Inflammatory macrophage treated with lipopolysaccharide for 1 hour (primary cell): ENCODE data around the gene COPZ1.

ENCODE experiments used
- DNase-seq, 2 donors: peaks; one replicate each; pipeline ENCODE4 v3.0.0-alpha.2; 2020 to 2022

COPZ1 gene

GRCh38 chr12:54398995-54399793 is 74.3 kb downstream of the COPZ1 start:
- DNase-seq, result peak; percentile 70 to 98

DNA sequence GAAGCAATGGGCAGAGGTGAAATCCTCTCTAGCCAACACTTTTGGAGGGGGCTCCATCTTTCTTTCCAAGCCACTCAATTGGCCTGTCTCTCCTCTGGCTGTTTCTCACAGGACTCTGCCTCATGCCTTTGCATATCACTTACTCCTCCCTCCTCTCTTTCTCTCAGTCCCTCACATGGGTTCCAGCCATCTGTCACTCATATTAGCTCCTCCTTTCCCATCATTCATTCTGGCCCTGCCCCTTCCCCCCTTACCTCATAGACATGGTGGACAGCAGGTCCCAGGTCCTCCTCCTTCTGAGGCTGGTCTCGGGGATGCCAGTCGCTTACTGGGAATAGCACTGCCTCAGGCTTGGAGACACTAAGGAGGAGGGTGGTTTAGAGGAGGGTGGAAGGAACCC is 76.2 kb downstream of the COPZ1 start:
- no peak for DNase-seq
